HuH-7 (cell line): ENCODE results near the gene CTSC.
A peak's percentile ranks its signal among the peaks of the same experiment; 100 is the strongest.

Experiments used
- DNase-seq: peaks from one replicate; pipeline ENCODE4 v3.0.0; 2011; ENCODE audit warnings: low spot score

The CTSC gene

GRCh38 chr11:88337181-88337986 lies at the start of gene CTSC:
Gene CTSC (minus strand): TSS chr11:88337736. CDS start chr11:88337672, 64 bp downstream.
- peak; percentile 66 for DNase-seq

GRCh38 chr11:88384669-88385005 lies 47.1 kb upstream of the CTSC start:
- no peak for DNase-seq

GRCh38 chr11:88384004-88384668 lies 46.6 kb upstream of the CTSC start:
- no peak for DNase-seq

DNA sequence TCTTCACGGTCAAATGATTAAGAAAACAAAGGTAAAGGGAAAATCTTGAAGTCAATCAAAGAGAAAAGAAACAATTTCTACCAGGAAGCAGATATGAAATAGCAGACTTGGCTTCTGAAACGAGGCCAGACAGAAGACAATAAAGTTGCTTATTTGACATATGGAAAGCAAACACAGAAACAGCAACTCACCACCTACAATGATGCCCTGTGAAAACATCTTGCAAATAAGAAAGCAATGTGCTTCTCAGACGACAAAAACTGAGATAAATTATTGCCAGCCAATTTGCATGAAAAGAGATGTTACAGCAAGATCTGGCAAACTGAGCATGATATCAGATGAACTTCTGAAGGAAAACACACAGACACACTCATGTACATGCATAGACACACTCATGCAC lies 45.9 kb upstream of the CTSC start:
- DNase-seq, result no peak

DNA sequence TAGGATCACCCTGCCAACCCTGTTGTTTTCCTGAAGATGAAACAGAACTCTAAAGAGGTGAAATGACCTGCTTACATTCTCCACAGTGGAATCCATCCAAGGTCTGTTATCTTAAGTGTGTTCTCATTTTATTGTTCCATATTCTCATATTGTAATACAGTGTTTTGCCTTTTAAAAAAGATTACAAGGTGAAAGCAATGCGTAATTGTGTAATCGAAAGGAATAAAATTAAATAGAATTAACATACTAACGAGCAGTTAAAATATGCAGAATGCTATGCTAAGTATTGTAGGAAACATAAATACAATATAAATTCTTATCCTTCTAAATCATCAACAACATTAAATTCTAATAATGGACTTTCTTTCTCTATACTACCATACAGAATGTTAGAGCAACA lies 41.6 kb upstream of the CTSC start:
- no peak for DNase-seq

- DNase-seq, result no peak
Observed at GRCh38 chr11:88378422-88379066, 41.0 kb upstream of the CTSC start.

- no peak for DNase-seq
Observed at GRCh38 chr11:88377646-88378045, 40.1 kb upstream of the CTSC start.

GRCh38 chr11:88377144-88377543 lies 39.6 kb upstream of the CTSC start:
- DNase-seq, result no peak

DNA sequence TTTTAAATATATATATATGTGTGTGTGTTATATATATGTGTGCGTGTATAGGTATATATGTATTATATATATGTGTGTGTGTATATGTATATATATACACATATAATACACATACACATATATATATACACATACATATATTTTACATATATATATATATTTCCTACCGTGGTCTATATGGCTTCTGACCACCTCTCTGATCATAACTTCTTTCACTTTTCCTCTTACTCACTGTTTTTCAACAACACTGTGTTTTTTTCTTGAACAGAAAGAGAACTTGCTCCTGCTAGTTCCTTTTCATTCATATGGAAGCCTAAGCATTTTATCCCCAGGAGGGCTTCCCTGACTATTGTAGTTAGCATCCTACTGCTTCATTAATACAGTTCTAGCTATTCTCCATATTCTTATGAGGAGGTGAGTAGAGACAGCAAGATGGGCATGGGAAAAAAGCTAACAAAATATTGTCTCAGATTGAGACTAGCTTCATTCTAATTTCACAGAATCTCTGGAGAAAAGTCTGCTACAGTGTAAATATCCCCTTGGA lies 38.5 kb upstream of the CTSC start:
- DNase-seq, result no peak

DNA sequence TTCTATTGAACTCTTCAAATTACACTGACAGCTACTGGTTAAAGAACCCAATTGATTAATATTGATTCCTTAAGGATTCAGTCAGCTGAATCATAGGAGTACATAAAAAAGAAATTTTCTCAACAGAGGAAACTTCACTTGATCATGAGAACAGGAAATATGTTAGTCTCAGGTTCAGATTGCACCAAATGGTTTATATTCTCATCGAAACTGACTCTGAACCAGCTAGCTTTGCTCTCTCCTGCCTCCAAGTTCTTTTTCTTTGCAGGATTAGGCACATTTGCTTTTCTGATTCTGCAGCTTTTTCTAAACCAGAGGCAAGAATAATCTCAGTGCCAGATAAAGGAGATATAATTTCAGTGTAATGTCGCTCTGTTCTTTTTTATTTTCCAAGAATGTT lies 33.2 kb upstream of the CTSC start:
- DNase-seq, result no peak

GRCh38 chr11:88367310-88367709 lies 29.8 kb upstream of the CTSC start:
- DNase-seq, result no peak

GRCh38 chr11:88363648-88364065 lies 26.1 kb upstream of the CTSC start:
- no peak for DNase-seq

- DNase-seq, result no peak
Observed at GRCh38 chr11:88363004-88363403, 25.5 kb upstream of the CTSC start.

DNA sequence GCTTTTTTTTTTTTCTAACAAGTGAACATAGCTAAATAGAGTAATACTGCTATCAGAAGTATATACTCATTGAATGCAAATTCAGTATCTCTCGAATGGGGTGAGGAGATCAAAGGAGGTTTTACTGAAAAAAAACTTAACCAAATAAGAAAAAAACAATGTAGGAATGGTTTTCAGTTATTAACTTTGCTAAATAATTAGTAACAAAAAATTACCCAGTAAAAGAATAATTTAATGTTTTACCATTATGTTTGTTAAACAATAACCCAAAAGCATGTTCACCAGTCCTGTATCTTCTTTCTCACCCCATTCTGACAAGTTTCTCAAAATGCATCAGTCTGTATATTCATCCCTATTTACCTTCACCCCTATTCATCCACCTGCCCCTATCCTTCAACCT lies 22.6 kb upstream of the CTSC start:
- no peak for DNase-seq

DNA sequence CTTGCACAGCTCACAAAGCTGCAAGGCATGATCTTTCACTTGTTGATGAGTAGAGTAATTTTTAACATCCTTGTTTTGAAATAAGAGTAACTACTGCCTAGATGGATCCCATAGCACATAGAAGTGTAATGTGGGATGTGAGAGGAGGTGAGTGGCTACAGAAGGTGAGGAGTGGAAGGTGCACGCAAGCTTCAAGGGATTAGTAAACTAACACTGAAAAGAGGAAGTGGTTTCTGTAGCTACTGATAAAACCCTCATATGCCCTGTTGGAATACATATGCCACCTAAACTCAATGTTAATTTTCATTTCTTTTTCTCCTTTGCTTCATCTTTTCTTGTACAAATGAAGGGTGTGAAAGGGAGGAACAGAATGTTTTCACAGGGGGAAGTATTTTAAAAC lies 22.0 kb upstream of the CTSC start:
- no peak for DNase-seq

GRCh38 chr11:88359114-88359513 lies 21.6 kb upstream of the CTSC start:
- no peak for DNase-seq

DNA sequence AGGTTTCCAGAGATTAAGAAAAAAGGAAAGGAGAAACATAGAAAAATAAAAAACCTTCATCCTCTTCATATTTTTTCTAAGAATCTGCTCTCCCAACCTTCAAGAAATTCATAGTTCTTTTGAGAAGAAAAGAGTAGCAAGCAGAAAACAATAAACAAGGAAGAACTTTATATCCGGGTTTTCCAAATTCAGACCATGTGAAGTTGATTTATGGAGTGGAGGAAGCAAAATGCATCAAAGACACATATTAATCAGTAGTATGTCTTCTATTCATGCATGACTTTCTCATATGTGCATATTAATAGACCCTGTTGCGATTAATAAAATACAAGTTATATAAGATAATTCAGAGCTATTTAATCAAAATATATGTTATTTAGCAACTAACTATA lies 20.5 kb upstream of the CTSC start:
- DNase-seq, result no peak

DNA sequence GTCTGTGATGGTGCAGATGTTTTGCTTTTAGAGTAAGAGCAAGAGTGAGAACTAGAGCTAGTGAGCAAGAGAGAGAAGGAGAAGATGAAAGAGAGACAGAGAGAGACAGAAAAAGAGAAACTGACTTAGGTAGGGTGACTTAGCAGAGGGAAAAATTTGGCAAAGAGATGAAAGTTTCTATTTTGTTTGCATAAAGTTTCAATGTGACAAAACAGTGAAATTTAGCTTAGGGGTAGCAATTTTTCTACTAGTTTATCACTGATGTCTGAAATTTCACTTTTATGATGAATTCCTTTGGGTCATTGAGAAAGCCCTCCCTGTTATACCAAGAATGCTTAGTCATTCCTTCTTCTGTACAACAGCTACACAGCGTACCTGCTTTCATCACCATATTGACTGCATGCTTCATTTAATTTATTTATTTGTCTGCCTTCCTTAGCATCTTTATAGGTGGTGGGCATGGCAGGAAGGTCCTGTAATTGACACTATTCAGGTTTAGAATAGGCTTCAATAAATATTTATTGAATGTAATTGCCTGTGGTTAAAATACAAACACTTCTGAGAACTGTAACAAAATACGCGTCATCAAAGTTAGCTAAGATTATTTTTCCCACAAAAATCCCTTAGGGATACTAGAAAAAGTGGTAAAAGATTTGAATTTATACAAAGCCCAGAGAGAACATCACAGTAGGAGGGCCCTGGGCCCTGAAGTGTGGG lies 19.9 kb upstream of the CTSC start:
- no peak for DNase-seq

DNA sequence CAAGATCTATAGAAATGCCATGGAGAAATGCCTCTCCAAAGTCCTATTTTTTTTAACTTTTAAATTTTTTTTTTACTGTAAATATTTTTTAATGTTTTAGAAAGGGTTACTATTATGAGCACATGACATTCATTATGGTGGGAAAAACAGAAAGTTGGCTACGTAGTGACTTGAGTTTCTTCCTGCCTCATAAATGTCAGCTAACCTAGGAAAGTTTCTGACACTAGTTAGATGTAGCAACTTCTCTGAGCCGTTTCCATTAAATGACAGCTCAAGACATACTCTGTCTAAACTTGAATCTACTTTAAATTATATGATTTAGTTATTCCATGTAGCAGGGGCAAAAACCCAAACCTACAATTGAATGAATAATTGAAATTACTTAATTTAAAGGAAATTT lies 18.4 kb upstream of the CTSC start:
- DNase-seq, result no peak

GRCh38 chr11:88354912-88355311 lies 17.4 kb upstream of the CTSC start:
- DNase-seq, result no peak

GRCh38 chr11:88353835-88354496 lies 16.4 kb upstream of the CTSC start:
- DNase-seq, result no peak

- no peak for DNase-seq
Observed at GRCh38 chr11:88353386-88353785, 15.8 kb upstream of the CTSC start.
